GM23338 (cell line): Measurements from ENCODE around the gene FARP1. TPM values are rescaled to one million over a fixed set of nuclear protein-coding genes. Genes with fewer than 3 reads are reported as not detected.

ENCODE experiments used
- ATAC-seq: fragments of 200-7000 bp; cut with Tn5 transposase; 3 replicates; pipeline ENCODE4 v1.9.1; 2020
- DNase-seq: peaks from one replicate; pipeline ENCODE4 v3.0.0-alpha.2; 2015; ENCODE audit warnings: low spot score
- H2AFZ ChIP-seq: fragments of 200-600 bp; sonication (generic); 2 replicates; pipeline ENCODE4 v1.8.0; 2016; ENCODE audit warnings: antibody characterized with exemption, mild to moderate bottlenecking, moderate library complexity
- H3F3A ChIP-seq: fragments of 200-600 bp; sonication (generic); replicated peaks from 2 replicates; pipeline ENCODE4 v1.8.0; 2017; ENCODE audit warnings: antibody characterized with exemption, mixed run types, low read depth
- H3K27ac ChIP-seq: fragments of 200-600 bp; sonication (generic); 2 replicates; pipeline ENCODE4 v1.6.1; 2016; ENCODE audit warnings: low read depth
- H3K27me3 ChIP-seq: fragments of 200-600 bp; sonication (generic); 2 replicates; pipeline ENCODE4 v1.8.0; 2016; ENCODE audit warnings: mild to moderate bottlenecking, mixed run types, moderate library complexity; ENCODE audit not compliant: insufficient read depth
- H3K36me3 ChIP-seq: fragments of 200-600 bp; sonication (generic); 2 replicates; pipeline ENCODE4 v1.8.0; 2016; ENCODE audit warnings: mild to moderate bottlenecking; ENCODE audit not compliant: insufficient read depth
- H3K4me1 ChIP-seq: fragments of 200-600 bp; sonication (generic); 2 replicates; pipeline ENCODE4 v1.8.0; 2016; ENCODE audit warnings: mild to moderate bottlenecking, moderate library complexity; ENCODE audit not compliant: insufficient read depth
- H3K4me2 ChIP-seq: fragments of 200-600 bp; sonication (generic); 2 replicates; pipeline ENCODE4 v1.7.1; 2017; ENCODE audit warnings: mixed run types
- H3K4me3 ChIP-seq: fragments of 200-600 bp; sonication (generic); 2 replicates; pipeline ENCODE4 v1.6.1; 2016; ENCODE audit warnings: mixed run types
- H3K79me2 ChIP-seq: fragments of 200-600 bp; sonication (generic); replicated peaks from 2 replicates; pipeline ENCODE4 v1.8.0; 2017; ENCODE audit warnings: mild to moderate bottlenecking; ENCODE audit not compliant: insufficient read depth
- H3K9me2 ChIP-seq: fragments of 200-600 bp; sonication (generic); 2 replicates; pipeline ENCODE4 v1.8.0; 2017; ENCODE audit not compliant: insufficient read depth
- H4K20me1 ChIP-seq: fragments of 200-600 bp; sonication (generic); replicated peaks from 2 replicates; pipeline ENCODE4 v1.8.0; 2017; ENCODE audit warnings: mild to moderate bottlenecking; ENCODE audit not compliant: insufficient read depth
- H3K27ac Mint-ChIP-seq: 2 replicates; pipeline ENCODE4 v1.8.0; 2020; ENCODE audit warnings: inconsistent platforms, mild to moderate bottlenecking, moderate library complexity, mixed read lengths
- H3K27me3 Mint-ChIP-seq: 3 replicates; pipeline ENCODE4 v1.8.0; 2022; ENCODE audit warnings: low read depth, mild to moderate bottlenecking, moderate library complexity, mixed read lengths, inconsistent platforms; ENCODE audit not compliant: insufficient read depth, poor library complexity
- H3K36me3 Mint-ChIP-seq: 3 replicates; pipeline ENCODE4 v1.8.0; 2021; ENCODE audit warnings: low read depth, mild to moderate bottlenecking, inconsistent platforms, moderate library complexity, mixed read lengths
- H3K4me1 Mint-ChIP-seq: 3 replicates; pipeline ENCODE4 v1.8.0; 2020; ENCODE audit warnings: mild to moderate bottlenecking, inconsistent platforms, mixed read lengths
- H3K4me3 Mint-ChIP-seq: 3 replicates; pipeline ENCODE4 v1.8.0; 2021; ENCODE audit warnings: moderate library complexity, mild to moderate bottlenecking, inconsistent platforms, mixed read lengths
- H3K9me3 Mint-ChIP-seq: 3 replicates; pipeline ENCODE4 v1.8.0; 2020; ENCODE audit warnings: moderate library complexity, mild to moderate bottlenecking, inconsistent platforms, mixed read lengths
- EZH2 ChIP-seq: fragments of 200-600 bp; sonication (generic); IDR thresholded peaks from one replicate; pipeline ENCODE4 v1.8.0; 2017; ENCODE audit warnings: antibody characterized with exemption, mild to moderate bottlenecking, low read depth; ENCODE audit not compliant: unreplicated experiment
- NANOG ChIP-seq: IDR thresholded peaks from 2 replicates; pipeline ENCODE4 v1.6.1; 2016; ENCODE audit warnings: antibody characterized with exemption, borderline replicate concordance
- POLR2AphosphoS5 ChIP-seq: IDR thresholded peaks from 2 replicates; pipeline ENCODE4 v1.6.1; 2016; ENCODE audit warnings: antibody characterized with exemption, low read depth
- STAT1 ChIP-seq: IDR thresholded peaks from one replicate; pipeline ENCODE4 v1.6.1; 2016; ENCODE audit warnings: antibody characterized with exemption; ENCODE audit not compliant: unreplicated experiment
- ZNF331 ChIP-seq: fragments of 250-450 bp; sonication (Bioruptor Pico); IDR thresholded peaks from 2 replicates; pipeline ENCODE4 v1.5.0; 2020; ENCODE audit warnings: low read depth, mild to moderate bottlenecking, moderate library complexity
- polyA plus RNA-seq: library from polyadenylated mRNA; unstranded; fragments of >200 nt; fragmentation: Nextera tagmentation; extraction: Ambion mirVana; gene quantifications from 2 replicates; pipeline ENCODE4 v1.2.1, GENCODE V29; 2016
- total RNA-seq: library from RNA; depleted of rRNA; stranded (reverse); fragments of >200 nt; shearing (Covaris generic); gene quantifications from 2 replicates; pipeline ENCODE4 v1.2.3, GENCODE V29; 2014
- TF ChIP-seq, protein P1 (sequence below): fragments of 250-450 bp; sonication (Bioruptor Pico); IDR thresholded peaks from 2 replicates; pipeline ENCODE4 v1.5.0; 2020; ENCODE audit warnings: mild to moderate bottlenecking, moderate library complexity

Gene FARP1
- total and polyA plus RNA-seq, 2 experiments from 2014 or later: 53.6 to 82.5 TPM

DNA sequence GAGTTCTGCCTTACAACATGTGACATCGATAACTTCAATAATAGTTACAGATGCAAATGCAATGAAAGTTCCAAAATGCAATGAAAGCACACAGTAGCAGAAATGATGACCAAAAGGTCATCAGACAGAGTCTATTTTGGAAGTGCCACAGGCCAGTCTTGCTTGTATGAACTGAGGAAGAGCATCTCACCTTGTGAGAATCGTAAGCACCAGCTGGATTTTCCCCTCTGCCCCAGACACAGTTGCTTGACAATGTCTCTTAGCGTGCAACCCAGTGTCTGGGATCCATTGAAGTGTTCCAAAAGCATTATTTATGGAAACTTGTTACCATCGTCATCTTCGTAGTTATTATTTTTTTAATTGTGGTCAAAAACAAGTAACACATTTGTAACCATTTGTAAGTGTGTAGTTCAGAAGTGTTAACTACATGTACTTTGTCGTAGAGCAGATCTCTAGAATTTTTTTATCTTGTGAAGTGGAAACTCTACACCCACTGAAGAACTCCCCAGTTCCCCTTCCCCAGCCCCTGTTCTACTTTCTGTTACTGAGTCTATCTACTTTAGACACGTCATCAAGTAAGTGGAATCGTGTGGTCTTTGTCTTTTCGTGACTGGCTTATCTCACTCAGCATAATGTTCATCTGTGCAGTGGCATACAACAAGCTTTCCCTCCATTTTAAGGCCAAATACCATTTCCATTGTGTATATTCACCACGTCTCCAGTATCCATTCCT, 204.2 kb downstream of the FARP1 start (continued):
- no peak for TF ChIP-seq POLR2AphosphoS5

DNA sequence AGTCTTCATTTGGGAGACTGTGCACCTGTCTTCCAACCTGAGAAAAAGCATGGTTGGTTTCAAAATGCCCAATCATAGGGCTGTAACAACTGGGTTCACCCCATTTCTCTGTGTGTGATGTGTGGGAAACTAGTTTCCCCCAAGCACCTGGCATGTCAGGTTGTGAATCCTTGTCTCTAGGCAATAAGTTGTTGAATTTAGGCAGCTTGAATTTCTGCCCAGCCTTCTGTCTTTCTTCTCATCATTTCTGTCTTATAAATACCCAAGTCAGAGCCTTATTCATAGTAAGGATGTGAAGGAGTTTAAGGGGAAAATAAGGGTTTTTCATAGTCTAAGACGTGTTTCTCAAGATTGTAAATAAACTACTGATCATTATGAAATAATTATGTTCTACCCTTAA, 204.9 kb downstream of the FARP1 start:
- Mint-ChIP-seq H3K9me3 (no peaks in the 10 kb centered on the region), H3K27ac (no peak overlapping the region)

More for the DNA sequence above, 204.9 kb downstream of the FARP1 start:
- H3K27me3 Mint-ChIP-seq: peaks cover 2% of the 10 kb centered on the region
- DNase-seq: no peak
- Histone ChIP-seq H3K27me3 (no peaks in the 10 kb centered on the region), H3K4me1 (no peaks in the 10 kb centered on the region), H3K79me2 (peaks cover 24% of the 10 kb centered on the region), H3K27ac (no peak overlapping the region), H3K4me3 (no peak overlapping the region), H4K20me1 (peaks cover 4% of the 10 kb centered on the region; the same call in 1 of the 2 replicates), H3K9me2 (no peaks in the 10 kb centered on the region), H3K4me2 (no peak overlapping the region), H3K36me3 (no peaks in the 10 kb centered on the region), H2AFZ (no peak overlapping the region), H3F3A (no peaks in the 10 kb centered on the region)
- no peak for TF ChIP-seq STAT1
- TF ChIP-seq ZNF331: no peak
- TF ChIP-seq POLR2AphosphoS5: no peak
- TF ChIP-seq, protein P1, sequence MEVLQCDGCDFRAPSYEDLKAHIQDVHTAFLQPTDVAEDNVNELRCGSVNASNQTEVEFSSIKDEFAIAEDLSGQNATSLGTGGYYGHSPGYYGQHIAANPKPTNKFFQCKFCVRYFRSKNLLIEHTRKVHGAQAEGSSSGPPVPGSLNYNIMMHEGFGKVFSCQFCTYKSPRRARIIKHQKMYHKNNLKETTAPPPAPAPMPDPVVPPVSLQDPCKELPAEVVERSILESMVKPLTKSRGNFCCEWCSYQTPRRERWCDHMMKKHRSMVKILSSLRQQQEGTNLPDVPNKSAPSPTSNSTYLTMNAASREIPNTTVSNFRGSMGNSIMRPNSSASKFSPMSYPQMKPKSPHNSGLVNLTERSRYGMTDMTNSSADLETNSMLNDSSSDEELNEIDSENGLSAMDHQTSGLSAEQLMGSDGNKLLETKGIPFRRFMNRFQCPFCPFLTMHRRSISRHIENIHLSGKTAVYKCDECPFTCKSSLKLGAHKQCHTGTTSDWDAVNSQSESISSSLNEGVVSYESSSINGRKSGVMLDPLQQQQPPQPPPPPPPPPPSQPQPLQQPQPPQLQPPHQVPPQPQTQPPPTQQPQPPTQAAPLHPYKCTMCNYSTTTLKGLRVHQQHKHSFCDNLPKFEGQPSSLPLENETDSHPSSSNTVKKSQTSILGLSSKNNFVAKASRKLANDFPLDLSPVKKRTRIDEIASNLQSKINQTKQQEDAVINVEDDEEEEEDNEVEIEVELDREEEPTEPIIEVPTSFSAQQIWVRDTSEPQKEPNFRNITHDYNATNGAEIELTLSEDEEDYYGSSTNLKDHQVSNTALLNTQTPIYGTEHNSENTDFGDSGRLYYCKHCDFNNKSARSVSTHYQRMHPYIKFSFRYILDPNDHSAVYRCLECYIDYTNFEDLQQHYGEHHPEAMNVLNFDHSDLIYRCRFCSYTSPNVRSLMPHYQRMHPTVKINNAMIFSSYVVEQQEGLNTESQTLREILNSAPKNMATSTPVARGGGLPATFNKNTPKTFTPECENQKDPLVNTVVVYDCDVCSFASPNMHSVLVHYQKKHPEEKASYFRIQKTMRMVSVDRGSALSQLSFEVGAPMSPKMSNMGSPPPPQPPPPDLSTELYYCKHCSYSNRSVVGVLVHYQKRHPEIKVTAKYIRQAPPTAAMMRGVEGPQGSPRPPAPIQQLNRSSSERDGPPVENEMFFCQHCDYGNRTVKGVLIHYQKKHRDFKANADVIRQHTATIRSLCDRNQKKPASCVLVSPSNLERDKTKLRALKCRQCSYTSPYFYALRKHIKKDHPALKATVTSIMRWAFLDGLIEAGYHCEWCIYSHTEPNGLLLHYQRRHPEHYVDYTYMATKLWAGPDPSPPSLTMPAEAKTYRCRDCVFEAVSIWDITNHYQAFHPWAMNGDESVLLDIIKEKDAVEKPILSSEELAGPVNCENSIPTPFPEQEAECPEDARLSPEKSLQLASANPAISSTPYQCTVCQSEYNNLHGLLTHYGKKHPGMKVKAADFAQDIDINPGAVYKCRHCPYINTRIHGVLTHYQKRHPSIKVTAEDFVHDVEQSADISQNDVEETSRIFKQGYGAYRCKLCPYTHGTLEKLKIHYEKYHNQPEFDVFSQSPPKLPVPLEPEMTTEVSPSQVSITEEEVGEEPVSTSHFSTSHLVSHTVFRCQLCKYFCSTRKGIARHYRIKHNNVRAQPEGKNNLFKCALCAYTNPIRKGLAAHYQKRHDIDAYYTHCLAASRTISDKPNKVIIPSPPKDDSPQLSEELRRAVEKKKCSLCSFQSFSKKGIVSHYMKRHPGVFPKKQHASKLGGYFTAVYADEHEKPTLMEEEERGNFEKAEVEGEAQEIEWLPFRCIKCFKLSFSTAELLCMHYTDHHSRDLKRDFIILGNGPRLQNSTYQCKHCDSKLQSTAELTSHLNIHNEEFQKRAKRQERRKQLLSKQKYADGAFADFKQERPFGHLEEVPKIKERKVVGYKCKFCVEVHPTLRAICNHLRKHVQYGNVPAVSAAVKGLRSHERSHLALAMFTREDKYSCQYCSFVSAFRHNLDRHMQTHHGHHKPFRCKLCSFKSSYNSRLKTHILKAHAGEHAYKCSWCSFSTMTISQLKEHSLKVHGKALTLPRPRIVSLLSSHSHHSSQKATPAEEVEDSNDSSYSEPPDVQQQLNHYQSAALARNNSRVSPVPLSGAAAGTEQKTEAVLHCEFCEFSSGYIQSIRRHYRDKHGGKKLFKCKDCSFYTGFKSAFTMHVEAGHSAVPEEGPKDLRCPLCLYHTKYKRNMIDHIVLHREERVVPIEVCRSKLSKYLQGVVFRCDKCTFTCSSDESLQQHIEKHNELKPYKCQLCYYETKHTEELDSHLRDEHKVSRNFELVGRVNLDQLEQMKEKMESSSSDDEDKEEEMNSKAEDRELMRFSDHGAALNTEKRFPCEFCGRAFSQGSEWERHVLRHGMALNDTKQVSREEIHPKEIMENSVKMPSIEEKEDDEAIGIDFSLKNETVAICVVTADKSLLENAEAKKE (CRISPR knock-in tag): no peak
- no peak for TF ChIP-seq EZH2
- no peak for TF ChIP-seq NANOG
- H3K4me3 Mint-ChIP-seq: no peak overlapping the region
- H3K36me3 Mint-ChIP-seq: no peaks in the 10 kb centered on the region; the same call in 2 of the 3 replicates
- H3K4me1 Mint-ChIP-seq: peaks cover 26% of the 10 kb centered on the region
- ATAC-seq: no peak
